ENCODE measurements around the gene CORT. TPM values are rescaled to one million over a fixed set of nuclear protein-coding genes. Genes with fewer than 3 reads are reported as not detected.
A peak's percentile ranks its signal among the peaks of the same experiment; 100 is the strongest.
"Not testable (repeated sequence)": the region's sequence is repeated elsewhere in the genome, so short reads cannot be mapped to it uniquely, and the experiment has no call there.

The CORT gene
- total RNA-seq, 2 donors from 2014 or later: 0.45 to 0.61 TPM

- peaks cover 4 to 6% of the 10 kb centered on the region in 2 donors for H3K4me1 Mint-ChIP-seq (ENCODE audit: low read depth in 2 of 2)
- H3K27me3 Mint-ChIP-seq: peaks cover 0 to 11% of the 10 kb centered on the region in 2 donors
- DNase-seq (ENCODE audit: low spot score) (no peak), ATAC-seq (no peak)
- no peaks in the 10 kb centered on the region for H3K36me3 Mint-ChIP-seq
- H3K4me3 Mint-ChIP-seq: no peak overlapping the region
- H3K9me3 Mint-ChIP-seq: no peaks in the 10 kb centered on the region
- no peak overlapping the region for H3K27ac Mint-ChIP-seq
Observed at GRCh38 chr1:10450156-10450814, 454 bp downstream of the CORT start.

GRCh38 chr1:10450836-10451235, 1.0 kb downstream of the CORT start:
- Mint-ChIP-seq H3K36me3 (no peaks in the 10 kb centered on the region), H3K9me3 (no peaks in the 10 kb centered on the region), H3K4me3 (no peak overlapping the region), H3K27me3 (peaks cover 0 to 11% of the 10 kb centered on the region in 2 donors), H3K4me1 (ENCODE audit: low read depth in 2 of 2) (peaks cover 4 to 6% of the 10 kb centered on the region in 2 donors), H3K27ac (no peak overlapping the region)
- ATAC-seq (no peak), DNase-seq (ENCODE audit: low spot score) (no peak)

- no peak for DNase-seq (ENCODE audit: low spot score)
- peaks cover 4 to 6% of the 10 kb centered on the region in 2 donors for H3K4me1 Mint-ChIP-seq (ENCODE audit: low read depth in 2 of 2)
- no peak overlapping the region for H3K27ac Mint-ChIP-seq
Observed at GRCh38 chr1:10451287-10451686, 1.5 kb downstream of the CORT start.

GRCh38 chr1:10456048-10456447, 6.2 kb downstream of the CORT start:
- H3K27ac Mint-ChIP-seq: no peak overlapping the region
- no peak overlapping the region for H3K4me3 Mint-ChIP-seq
- no peaks in the 10 kb centered on the region for H3K36me3 Mint-ChIP-seq
- H3K4me1 Mint-ChIP-seq (ENCODE audit: low read depth in 2 of 2): no peaks in the 10 kb centered on the region
- ATAC-seq (no peak), DNase-seq (ENCODE audit: low spot score) (no peak)
- H3K9me3 Mint-ChIP-seq: no peaks in the 10 kb centered on the region
- peaks cover 0 to 1% of the 10 kb centered on the region in 2 donors for H3K27me3 Mint-ChIP-seq

More at GRCh38 chr1:10451287-10451686, 1.5 kb downstream of the CORT start:
- peaks cover 0 to 11% of the 10 kb centered on the region in 2 donors for H3K27me3 Mint-ChIP-seq
- no peaks in the 10 kb centered on the region for H3K9me3 Mint-ChIP-seq
- no peak for ATAC-seq
- no peaks in the 10 kb centered on the region for H3K36me3 Mint-ChIP-seq
- no peak overlapping the region for H3K4me3 Mint-ChIP-seq

GRCh38 chr1:10456661-10457060, 6.8 kb downstream of the CORT start:
- H3K9me3 Mint-ChIP-seq: no peaks in the 10 kb centered on the region
- H3K4me1 Mint-ChIP-seq (ENCODE audit: low read depth in 2 of 2): no peaks in the 10 kb centered on the region
- ATAC-seq (no peak), DNase-seq (ENCODE audit: low spot score) (no peak)
- H3K27ac Mint-ChIP-seq: no peak overlapping the region
- no peak overlapping the region for H3K4me3 Mint-ChIP-seq
- H3K27me3 Mint-ChIP-seq: no peaks in the 10 kb centered on the region
- H3K36me3 Mint-ChIP-seq: no peaks in the 10 kb centered on the region

- not testable (repeated sequence) for H3K9me3 Mint-ChIP-seq; H3K4me1 Mint-ChIP-seq (ENCODE audit: low read depth in 2 of 2); H3K36me3 Mint-ChIP-seq; H3K4me3 Mint-ChIP-seq; H3K27ac Mint-ChIP-seq; DNase-seq (ENCODE audit: low spot score); ATAC-seq; H3K27me3 Mint-ChIP-seq
Observed at GRCh38 chr1:10457462-10457861, 7.6 kb downstream of the CORT start.

GRCh38 chr1:10457875-10458274, 8.0 kb downstream of the CORT start:
- ATAC-seq (no peak), DNase-seq (ENCODE audit: low spot score) (no peak)
- Mint-ChIP-seq H3K27ac (no peak overlapping the region), H3K36me3 (peaks cover 6% of the 10 kb centered on the region), H3K9me3 (no peaks in the 10 kb centered on the region), H3K4me1 (ENCODE audit: low read depth in 2 of 2) (no peaks in the 10 kb centered on the region), H3K4me3 (no peak overlapping the region), H3K27me3 (no peaks in the 10 kb centered on the region)

- ATAC-seq (no peak), DNase-seq (ENCODE audit: low spot score) (no peak)
- Mint-ChIP-seq H3K4me1 (ENCODE audit: low read depth in 2 of 2) (no peaks in the 10 kb centered on the region), H3K27ac (no peak overlapping the region), H3K9me3 (no peaks in the 10 kb centered on the region), H3K27me3 (no peaks in the 10 kb centered on the region), H3K4me3 (no peak overlapping the region), H3K36me3 (peaks cover 6% of the 10 kb centered on the region)
Observed at GRCh38 chr1:10459184-10459583, 9.4 kb downstream of the CORT start.

- H3K9me3 Mint-ChIP-seq: no peaks in the 10 kb centered on the region
- peaks cover 13% of the 10 kb centered on the region for H3K36me3 Mint-ChIP-seq
Observed at GRCh38 chr1:10467078-10467477, 17.2 kb downstream of the CORT start.

GRCh38 chr1:10470043-10470442, 20.2 kb downstream of the CORT start:
- Mint-ChIP-seq H3K9me3 (no peaks in the 10 kb centered on the region), H3K27ac (no peak overlapping the region), H3K4me1 (ENCODE audit: low read depth in 2 of 2) (peaks cover 22 to 23% of the 10 kb centered on the region in 2 donors), H3K36me3 (peaks cover 7% of the 10 kb centered on the region), H3K4me3 (no peak overlapping the region), H3K27me3 (no peaks in the 10 kb centered on the region)
- no peak for ATAC-seq
- DNase-seq (ENCODE audit: low spot score): no peak

More at GRCh38 chr1:10467078-10467477, 17.2 kb downstream of the CORT start:
- Mint-ChIP-seq H3K27ac (no peak overlapping the region), H3K4me3 (no peak overlapping the region), H3K4me1 (ENCODE audit: low read depth in 2 of 2) (peaks cover 6 to 7% of the 10 kb centered on the region in 2 donors), H3K27me3 (no peaks in the 10 kb centered on the region)
- no peak for ATAC-seq
- no peak for DNase-seq (ENCODE audit: low spot score)

GRCh38 chr1:10471411-10472219, 21.8 kb downstream of the CORT start:
- Mint-ChIP-seq H3K4me3 (peak overlapping the region; percentile 98), H3K36me3 (peaks cover 7% of the 10 kb centered on the region), H3K9me3 (no peaks in the 10 kb centered on the region), H3K27me3 (no peaks in the 10 kb centered on the region), H3K4me1 (ENCODE audit: low read depth in 2 of 2) (peaks cover 35% of the 10 kb centered on the region in 2 donors), H3K27ac (peak overlapping the region; percentile 94 to 97)
- DNase-seq (ENCODE audit: low spot score): no peak
- no peak for ATAC-seq

- ATAC-seq (peak; percentile 88 to 92), DNase-seq (ENCODE audit: low spot score) (peak; percentile 94)
- Mint-ChIP-seq H3K9me3 (no peaks in the 10 kb centered on the region), H3K27ac (peak within 1 kb of the TSS; percentile 94 to 97), H3K27me3 (no peaks in the 10 kb centered on the region), H3K4me1 (ENCODE audit: low read depth in 2 of 2) (peaks cover 35% of the 10 kb centered on the region in 2 donors), H3K36me3 (peaks cover 7% of the 10 kb centered on the region), H3K4me3 (peak within 1 kb of the TSS; percentile 98)
Observed at GRCh38 chr1:10472220-10473144, 22.7 kb downstream of the CORT start, which contains the start of gene DFFA. Gene DFFA, minus strand, starts transcription at chr1:10472529. Its CDS starts 71 bp downstream, at chr1:10472458.

GRCh38 chr1:10473145-10473765, 23.4 kb downstream of the CORT start:
- H3K4me3 Mint-ChIP-seq: peak overlapping the region; percentile 98
- DNase-seq (ENCODE audit: low spot score) (no peak), ATAC-seq (no peak)
- H3K27ac Mint-ChIP-seq: peak overlapping the region; percentile 94 to 97
- H3K27me3 Mint-ChIP-seq: no peaks in the 10 kb centered on the region
- peaks cover 31 to 35% of the 10 kb centered on the region in 2 donors for H3K4me1 Mint-ChIP-seq (ENCODE audit: low read depth in 2 of 2)
- H3K36me3 Mint-ChIP-seq: peaks cover 1% of the 10 kb centered on the region
- H3K9me3 Mint-ChIP-seq: no peaks in the 10 kb centered on the region
